SJSA1 (cell line): ENCODE measurements around the gene HCFC2. TPM values are rescaled to one million over a fixed set of nuclear protein-coding genes. Genes with fewer than 3 reads are reported as not detected.
"Not testable (repeated sequence)": the region's sequence is repeated elsewhere in the genome, so short reads cannot be mapped to it uniquely, and the experiment has no call there.

Source experiments
- DNase-seq, 2 experiments: peaks; one replicate each; pipeline ENCODE4 v3.0.0-alpha.2; 2015 to 2020; ENCODE audit warnings: low spot score in 2 of 2, low read depth in 1 of 2
- H3K27ac ChIP-seq: fragments of 250-450 bp; sonication (Bioruptor Pico); 2 replicates; pipeline ENCODE4 v1.5.1; 2020; ENCODE audit warnings: mild to moderate bottlenecking, moderate library complexity
- H3K27me3 ChIP-seq: fragments of 250-450 bp; sonication (Bioruptor Pico); replicated peaks from 2 replicates; pipeline ENCODE4 v1.5.1; 2020; ENCODE audit warnings: mild to moderate bottlenecking, moderate library complexity
- H3K36me3 ChIP-seq: fragments of 250-450 bp; sonication (Bioruptor Pico); 2 replicates; pipeline ENCODE4 v1.5.1; 2020; ENCODE audit warnings: mild to moderate bottlenecking
- H3K4me1 ChIP-seq: fragments of 250-450 bp; sonication (Bioruptor Pico); replicated peaks from 2 replicates; pipeline ENCODE4 v1.6.1; 2021; ENCODE audit warnings: mild to moderate bottlenecking
- H3K4me3 ChIP-seq: fragments of 250-450 bp; sonication (Bioruptor Pico); 2 replicates; pipeline ENCODE4 v1.5.1; 2020; ENCODE audit warnings: mild to moderate bottlenecking
- H3K9me3 ChIP-seq: fragments of 250-450 bp; sonication (Bioruptor Pico); replicated peaks from 2 replicates; pipeline ENCODE4 v1.5.1; 2020; ENCODE audit warnings: mild to moderate bottlenecking
- total RNA-seq: library from RNA; depleted of rRNA; stranded (reverse); fragments of >200 nt; shearing (Covaris generic); gene quantifications from 2 replicates; pipeline ENCODE4 v1.2.3, GENCODE V29; 2014

The HCFC2 gene
- total RNA-seq, 1 experiment from 2014 or later = 27.0 TPM

DNA sequence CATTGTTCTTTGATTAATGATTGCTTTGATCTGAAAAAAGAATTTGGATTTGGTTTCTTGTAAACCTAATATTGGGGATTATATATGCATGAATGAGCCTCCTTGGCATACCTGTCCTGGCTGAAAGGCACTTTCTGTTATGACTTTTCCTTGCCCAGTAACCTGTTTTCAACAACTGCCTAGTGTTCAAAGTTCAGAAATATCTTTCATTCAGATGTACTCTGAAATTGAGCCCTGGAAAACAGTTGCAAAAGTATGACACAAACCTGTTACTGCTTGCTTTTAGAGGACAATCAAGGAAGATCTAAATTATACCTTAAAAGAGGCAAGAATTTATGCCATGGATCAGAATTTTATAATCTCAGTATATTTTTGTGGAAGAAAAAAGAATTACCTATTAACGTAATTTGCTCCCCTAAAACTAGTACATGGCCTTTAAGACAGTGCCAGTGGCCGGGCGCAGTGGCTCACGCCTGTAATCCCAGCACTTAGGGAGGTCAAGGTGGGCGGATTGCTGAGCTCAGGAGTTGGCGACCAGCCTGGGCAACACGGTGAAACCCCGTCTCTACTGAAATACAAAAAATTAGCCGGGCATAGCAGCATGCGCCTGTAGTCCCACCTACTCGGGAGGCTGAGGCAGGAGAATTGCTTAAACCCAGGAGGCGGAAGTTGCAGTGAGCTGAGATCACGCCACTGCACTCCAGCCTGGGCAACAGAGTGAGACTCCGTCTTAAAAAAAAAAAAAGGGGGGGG lies 50.7 kb downstream of the HCFC2 start:
- H3K36me3 ChIP-seq = peaks cover 43% of the 10 kb centered on the region
- not testable (repeated sequence) for H3K4me1 ChIP-seq, H3K9me3 ChIP-seq, H3K4me3 ChIP-seq, H3K27me3 ChIP-seq, H3K27ac ChIP-seq, DNase-seq

DNA sequence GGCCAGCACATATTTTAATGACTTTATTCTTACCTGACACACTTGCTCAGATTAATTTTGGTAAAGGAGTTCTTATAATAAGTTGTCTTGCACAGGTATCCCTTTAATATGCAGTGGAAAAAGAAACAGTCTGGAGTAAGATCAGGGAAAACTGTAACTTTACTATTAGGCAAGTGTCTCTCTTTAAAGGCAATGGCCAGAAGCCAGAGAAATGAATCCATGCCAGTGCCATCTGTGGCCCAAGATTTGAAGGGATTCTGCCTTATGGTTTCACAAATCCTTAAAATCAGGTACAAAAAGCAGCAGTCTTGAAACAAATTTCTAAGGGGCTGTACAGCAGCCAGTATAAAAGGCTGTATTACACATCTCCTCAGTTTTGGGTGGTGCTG lies 51.2 kb downstream of the HCFC2 start:
- Histone ChIP-seq H3K4me1 (peaks cover 6% of the 10 kb centered on the region), H3K27me3 (no peaks in the 10 kb centered on the region), H3K36me3 (peaks cover 47% of the 10 kb centered on the region), H3K27ac (no peak overlapping the region), H3K4me3 (no peak overlapping the region), H3K9me3 (no peaks in the 10 kb centered on the region)
- DNase-seq = no peak

DNA sequence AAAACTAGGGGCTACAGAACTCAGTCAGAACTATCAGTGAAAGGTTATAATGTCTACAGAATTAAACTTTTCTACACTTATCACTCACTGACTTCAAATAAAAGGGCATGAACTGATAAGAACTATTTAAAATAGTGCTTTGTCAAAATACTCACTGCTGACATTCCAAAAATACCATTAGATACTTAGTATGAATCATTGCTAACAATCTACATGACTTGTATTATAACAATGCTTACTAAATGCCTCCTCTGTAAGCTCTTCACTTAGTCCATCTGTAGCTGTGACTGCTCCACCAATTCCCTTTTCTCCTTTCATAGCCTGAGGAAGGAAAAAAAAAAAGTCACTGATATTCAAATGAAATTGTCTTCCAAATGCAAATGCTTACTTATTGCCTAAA lies 56.7 kb downstream of the HCFC2 start:
- Histone ChIP-seq H3K4me1 (peaks cover 43% of the 10 kb centered on the region), H3K9me3 (no peaks in the 10 kb centered on the region), H3K27me3 (no peaks in the 10 kb centered on the region), H3K27ac (peak overlapping the region; percentile 50), H3K4me3 (no peak overlapping the region), H3K36me3 (peaks cover 79% of the 10 kb centered on the region)
- DNase-seq = peak in 1 of 2 experiments; percentile 63

DNA sequence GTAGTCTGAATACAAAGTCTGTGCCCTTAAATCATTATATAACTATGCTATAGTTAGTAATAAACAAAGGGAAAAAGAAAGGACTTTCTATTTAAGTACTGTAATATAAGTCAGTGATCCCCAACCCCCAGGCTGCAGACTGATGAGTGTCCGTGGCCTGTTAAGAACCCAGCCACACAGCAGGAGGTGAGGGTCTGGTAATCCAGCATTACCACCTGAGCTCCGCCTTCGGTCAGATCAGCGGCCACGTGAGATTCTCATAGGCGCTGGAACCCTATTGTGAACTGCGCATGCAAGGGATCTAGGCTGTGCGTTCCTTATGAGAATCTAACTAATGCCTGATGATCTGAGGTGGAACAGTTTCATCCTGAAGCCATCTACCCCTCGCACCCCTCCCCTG lies 58.0 kb downstream of the HCFC2 start:
- H3K4me1 ChIP-seq = peaks cover 43% of the 10 kb centered on the region
- H3K36me3 ChIP-seq = peaks cover 82% of the 10 kb centered on the region
- no peak for DNase-seq
- H3K27ac ChIP-seq = peak overlapping the region; percentile 50; the same call in 1 of the 2 replicates
- no peaks in the 10 kb centered on the region for H3K27me3 ChIP-seq
- no peak overlapping the region for H3K4me3 ChIP-seq
- H3K9me3 ChIP-seq = no peaks in the 10 kb centered on the region

DNA sequence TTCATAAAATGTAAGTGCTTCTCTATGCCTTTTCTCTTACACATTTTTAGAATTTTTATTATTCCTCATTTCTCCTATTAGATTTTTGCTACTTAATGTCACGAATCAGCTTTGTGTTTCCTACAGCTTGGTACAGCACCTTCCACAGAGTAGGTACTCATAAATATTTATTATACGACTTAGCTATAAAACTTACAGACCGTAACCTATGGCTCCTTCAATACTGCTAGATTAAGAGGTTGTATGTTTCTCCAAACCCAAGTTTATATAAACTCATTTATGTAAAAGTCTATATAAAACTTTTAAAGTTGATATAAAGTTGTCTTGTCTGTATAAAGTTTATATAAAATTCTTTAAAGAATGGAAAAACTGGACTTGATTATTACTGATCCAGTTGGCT lies 62.2 kb downstream of the HCFC2 start:
- H3K27ac ChIP-seq = no peak overlapping the region
- no peaks in the 10 kb centered on the region for H3K9me3 ChIP-seq
- no peaks in the 10 kb centered on the region for H3K27me3 ChIP-seq
- H3K4me3 ChIP-seq = no peak overlapping the region
- peaks cover 44% of the 10 kb centered on the region for H3K4me1 ChIP-seq
- peaks cover 78% of the 10 kb centered on the region for H3K36me3 ChIP-seq
- DNase-seq = no peak

DNA sequence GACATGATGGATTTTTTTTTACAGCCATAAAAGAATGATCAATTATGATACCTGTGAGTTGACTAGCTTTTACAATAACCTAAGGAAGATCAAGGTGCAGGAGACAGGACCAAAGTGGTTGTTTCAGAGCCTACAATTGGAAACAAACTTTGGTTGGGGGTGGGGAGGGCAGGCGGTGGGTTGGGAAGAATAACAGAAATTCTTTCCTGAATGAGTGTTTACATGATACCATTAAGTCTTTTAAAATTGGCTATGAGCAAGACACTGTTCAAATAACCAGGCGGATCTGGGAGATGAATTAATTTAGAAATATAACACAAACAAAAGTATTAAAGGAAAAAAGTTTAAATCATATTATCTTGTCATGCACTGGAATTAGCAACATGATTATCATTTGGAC lies 66.4 kb downstream of the HCFC2 start:
- Histone ChIP-seq H3K9me3 (no peaks in the 10 kb centered on the region), H3K4me1 (peaks cover 49% of the 10 kb centered on the region), H3K36me3 (peaks cover 69% of the 10 kb centered on the region), H3K4me3 (no peak overlapping the region), H3K27me3 (no peaks in the 10 kb centered on the region), H3K27ac (no peak overlapping the region)
- peak in 1 of 2 experiments; percentile 32 for DNase-seq

DNA sequence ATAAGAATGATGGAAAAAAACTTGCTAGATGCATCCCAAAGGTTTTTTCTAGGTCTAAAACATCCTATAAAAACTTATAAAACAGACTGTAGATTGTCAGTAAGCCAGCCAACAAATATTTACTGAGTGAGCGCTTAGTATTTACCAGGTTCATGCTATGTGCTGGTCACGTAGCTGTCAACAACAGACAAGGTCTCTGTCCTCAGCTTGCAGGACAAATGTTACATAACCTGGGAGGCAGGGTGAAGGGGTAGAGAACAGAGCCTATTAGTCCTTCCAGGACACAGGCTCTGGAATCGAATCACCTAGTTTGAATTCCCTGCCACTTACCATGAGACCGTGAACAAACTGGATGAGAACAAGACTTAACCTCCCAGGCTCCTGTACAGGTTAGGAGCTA lies 67.3 kb downstream of the HCFC2 start:
- no peaks in the 10 kb centered on the region for H3K9me3 ChIP-seq
- H3K27me3 ChIP-seq = no peaks in the 10 kb centered on the region
- H3K36me3 ChIP-seq = peaks cover 61% of the 10 kb centered on the region
- DNase-seq = no peak
- H3K4me1 ChIP-seq = peaks cover 57% of the 10 kb centered on the region
- no peak overlapping the region for H3K4me3 ChIP-seq
- H3K27ac ChIP-seq = no peak overlapping the region

DNA sequence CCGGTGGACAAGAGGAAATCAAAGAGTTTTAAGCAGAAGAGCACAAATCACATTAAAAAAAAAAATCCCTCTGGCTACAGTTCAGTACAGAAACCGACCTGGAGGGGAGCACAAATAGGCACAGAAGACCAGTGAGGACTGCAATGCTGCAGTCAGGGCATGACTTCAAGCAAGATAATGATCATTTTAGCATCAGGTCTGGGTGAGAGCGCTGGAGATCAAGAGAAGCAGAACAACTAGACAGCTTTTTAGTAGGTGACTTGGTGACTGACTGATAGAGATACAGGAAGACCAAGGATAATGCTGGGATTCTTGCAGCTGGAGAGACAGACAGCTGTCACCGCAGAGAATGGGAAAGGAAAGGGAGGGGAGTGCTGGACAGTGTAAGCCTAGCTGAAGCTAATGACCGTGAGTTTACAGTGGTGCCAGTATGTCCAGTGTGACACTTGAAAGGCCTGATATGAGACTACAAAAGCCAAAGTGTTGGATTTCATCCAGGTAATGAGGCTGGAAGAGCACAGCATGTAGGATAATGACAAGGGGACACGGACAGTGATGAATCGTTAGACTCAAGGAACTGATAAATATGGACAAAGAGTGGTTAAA lies 68.1 kb downstream of the HCFC2 start:
- DNase-seq = no peak
- Histone ChIP-seq H3K4me1 (peaks cover 60% of the 10 kb centered on the region), H3K27ac (no peak overlapping the region), H3K9me3 (no peaks in the 10 kb centered on the region), H3K4me3 (no peak overlapping the region), H3K36me3 (peaks cover 59% of the 10 kb centered on the region), H3K27me3 (no peaks in the 10 kb centered on the region)

DNA sequence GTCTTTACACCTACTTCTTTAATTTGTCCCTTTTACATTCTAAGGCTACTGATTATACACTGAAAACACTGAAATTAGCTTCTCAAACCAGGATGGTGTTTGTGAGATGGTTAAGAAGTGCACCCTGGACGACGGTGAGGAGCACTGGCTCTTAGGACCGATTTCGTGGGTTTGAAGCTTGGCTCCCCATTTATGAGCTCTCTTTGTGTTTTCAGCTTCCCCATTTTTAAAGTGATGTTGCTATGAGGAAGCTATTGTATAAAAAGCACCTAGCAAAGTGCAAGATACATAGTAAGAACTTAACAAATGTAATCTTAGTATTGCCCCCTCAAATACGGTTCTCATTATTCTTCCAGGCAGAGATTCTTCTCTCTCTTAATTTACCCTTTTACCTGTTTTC lies 69.0 kb downstream of the HCFC2 start:
- Histone ChIP-seq H3K27me3 (no peaks in the 10 kb centered on the region), H3K9me3 (no peaks in the 10 kb centered on the region), H3K4me1 (peaks cover 62% of the 10 kb centered on the region), H3K4me3 (no peak overlapping the region), H3K27ac (no peak overlapping the region), H3K36me3 (peaks cover 59% of the 10 kb centered on the region)
- no peak for DNase-seq

DNA sequence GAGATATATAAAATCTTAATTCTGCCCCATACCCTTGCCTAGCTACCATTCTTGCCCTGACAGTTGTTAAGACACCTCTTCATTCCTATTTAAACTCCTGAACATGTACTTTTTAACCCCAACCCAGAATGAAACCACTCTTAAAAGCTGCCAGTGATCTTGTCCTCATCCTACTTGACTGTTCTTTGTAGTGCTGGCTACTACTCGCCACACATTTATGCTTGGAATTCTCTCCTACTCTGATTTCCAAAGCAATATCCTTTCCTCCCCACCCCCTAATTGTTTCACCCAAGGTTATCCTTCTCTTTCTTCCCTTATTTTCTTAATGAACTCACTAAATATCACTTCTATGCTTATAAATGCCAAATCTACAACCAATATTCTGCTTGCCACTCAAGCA lies 69.5 kb downstream of the HCFC2 start:
- H3K4me3 ChIP-seq = no peak overlapping the region
- H3K27me3 ChIP-seq = no peaks in the 10 kb centered on the region
- peaks cover 65% of the 10 kb centered on the region for H3K4me1 ChIP-seq
- H3K27ac ChIP-seq = no peak overlapping the region
- peaks cover 55% of the 10 kb centered on the region for H3K36me3 ChIP-seq
- DNase-seq = no peak
- H3K9me3 ChIP-seq = no peaks in the 10 kb centered on the region

DNA sequence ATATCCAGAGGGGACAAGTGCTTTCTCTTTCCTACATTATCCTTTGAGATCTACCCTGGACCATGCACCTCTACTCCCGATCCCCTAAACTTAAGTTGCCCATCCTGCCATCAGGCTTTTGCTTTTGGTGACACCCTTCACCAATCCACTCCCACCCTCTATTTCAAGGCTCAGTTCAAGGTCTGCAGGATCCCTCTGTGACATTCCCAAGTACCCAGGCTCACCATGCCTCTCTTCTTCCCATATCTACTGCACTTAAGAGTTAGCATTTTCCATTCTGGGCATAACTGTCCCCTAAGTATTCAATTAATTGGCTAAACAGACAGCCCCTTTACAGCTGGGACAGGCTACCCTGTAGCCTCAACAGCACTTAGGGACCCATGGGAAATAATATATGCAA lies 70.6 kb downstream of the HCFC2 start:
- peaks cover 65% of the 10 kb centered on the region for H3K4me1 ChIP-seq
- H3K9me3 ChIP-seq = no peaks in the 10 kb centered on the region
- H3K27ac ChIP-seq = no peak overlapping the region
- DNase-seq = no peak
- no peak overlapping the region for H3K4me3 ChIP-seq
- H3K36me3 ChIP-seq = peaks cover 47% of the 10 kb centered on the region
- no peaks in the 10 kb centered on the region for H3K27me3 ChIP-seq

DNA sequence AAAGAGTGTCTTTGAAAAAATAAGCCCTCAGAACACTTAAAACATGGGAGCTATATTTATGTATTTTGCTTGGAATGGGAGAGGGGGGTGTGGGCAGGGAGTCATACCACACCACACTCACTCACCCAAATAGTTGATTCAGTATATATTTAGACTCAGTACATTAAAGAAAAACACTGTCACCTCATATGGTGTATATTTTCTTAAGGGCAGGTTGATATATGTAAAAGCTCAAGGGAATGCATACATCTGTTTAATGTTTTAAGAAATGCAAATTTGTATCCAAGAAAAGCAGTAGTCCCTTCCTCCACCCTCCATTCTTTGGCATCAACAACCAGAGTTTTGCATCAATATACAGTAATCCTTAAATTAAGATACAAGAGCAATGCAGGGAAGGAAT lies 72.2 kb downstream of the HCFC2 start:
- no peaks in the 10 kb centered on the region for H3K27me3 ChIP-seq
- H3K9me3 ChIP-seq = no peaks in the 10 kb centered on the region
- DNase-seq = peak in 1 of 2 experiments; percentile 20
- H3K4me3 ChIP-seq = peak overlapping the region; percentile 85
- peaks cover 49% of the 10 kb centered on the region for H3K4me1 ChIP-seq
- H3K27ac ChIP-seq = no peak overlapping the region
- peaks cover 33% of the 10 kb centered on the region for H3K36me3 ChIP-seq

DNA sequence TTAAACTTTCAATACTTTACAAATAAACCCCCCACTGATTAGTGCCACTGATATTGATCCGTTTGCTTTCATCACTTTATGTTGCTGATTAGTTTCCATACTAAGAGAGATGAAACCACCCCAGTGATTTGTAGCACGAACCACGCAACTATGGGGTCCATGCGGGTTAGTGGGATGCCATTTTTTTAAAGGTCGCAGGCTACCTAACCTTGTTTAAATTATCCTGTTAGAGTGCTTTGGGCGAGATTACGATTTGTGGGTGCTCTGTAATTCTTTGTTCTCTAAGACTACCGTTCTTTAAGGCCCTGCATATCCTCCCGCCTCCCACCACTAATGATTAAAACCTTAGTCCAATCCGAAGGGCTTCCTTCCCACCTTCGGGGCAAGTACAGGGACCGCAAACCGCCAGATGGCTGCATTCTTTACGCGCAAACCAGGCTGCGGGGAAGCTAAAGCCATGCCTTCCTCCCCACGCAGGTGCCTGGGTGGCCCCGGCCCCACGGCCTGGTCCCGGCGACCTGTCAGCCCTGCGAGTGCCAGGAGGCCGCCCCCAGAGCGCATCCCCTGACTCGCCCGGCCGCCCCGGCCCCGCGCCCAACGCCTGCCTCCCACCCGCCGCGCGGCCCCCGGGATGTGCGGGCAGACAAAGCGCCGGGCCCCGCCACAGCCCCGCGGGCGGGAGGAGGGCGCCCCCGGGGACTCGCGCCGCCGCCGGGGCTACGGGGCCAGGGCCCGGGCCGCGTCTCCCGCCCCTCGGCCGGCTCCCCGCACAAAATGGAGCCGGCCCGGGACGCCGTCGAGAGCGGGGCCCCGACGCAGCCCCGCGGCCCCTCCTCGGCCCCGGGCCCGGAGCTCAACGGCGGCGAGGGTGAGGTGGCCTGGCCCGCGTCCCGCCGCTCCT lies 72.9 kb downstream of the HCFC2 start:
- H3K36me3 ChIP-seq = peaks cover 28% of the 10 kb centered on the region
- H3K9me3 ChIP-seq = no peaks in the 10 kb centered on the region
- DNase-seq = peak; percentile 48 to 59
- H3K27ac ChIP-seq = peak overlapping the region; percentile 73
- peaks cover 42% of the 10 kb centered on the region for H3K4me1 ChIP-seq
- H3K27me3 ChIP-seq = no peaks in the 10 kb centered on the region
- peak overlapping the region; percentile 85 for H3K4me3 ChIP-seq
